Activated naive CD4-positive, alpha-beta T cell treated with anti-CD3 and anti-CD28 coated beads, Interleukin-2, amount 50 U/mL, for 72 hours (primary cell): ENCODE results near the gene ZBTB8A. TPM values are rescaled to one million over a fixed set of nuclear protein-coding genes. Genes with fewer than 3 reads are reported as not detected.

Source experiments
- total RNA-seq, 2 donors: library from RNA; stranded (reverse); gene quantifications; one replicate each; pipeline ENCODE4 v1.2.3, GENCODE V29; 2022

ZBTB8A gene
- total RNA-seq, 2 donors from 2014 or later: 0.16 to 0.18 TPM

Other genes with a start within 250 kb of the ZBTB8A start
- 100 to 1,000 TPM; 185 to 200 TPM for gene HDAC1, start 247.3 kb upstream of the ZBTB8A start, total RNA-seq
- 10 to 100 TPM; 10.6 to 47.0 TPM for gene MARCKSL1, start 203.2 kb upstream of the ZBTB8A start, total RNA-seq
- 1 to 10 TPM; 6.7 to 9.7 TPM for gene FAM229A, start 176.9 kb upstream of the ZBTB8A start, total RNA-seq
- 1 to 10 TPM; 1.2 to 1.7 TPM for gene TSSK3, start 176.9 kb upstream of the ZBTB8A start, total RNA-seq
- 10 to 100 TPM; 41.8 to 53.0 TPM for gene BSDC1, start 145.0 kb upstream of the ZBTB8A start, total RNA-seq
- not detected for gene ZBTB8B, start 74.4 kb upstream of the ZBTB8A start, total RNA-seq
- gene ZBTB8OS, start 111.1 kb downstream of the ZBTB8A start, total RNA-seq: 10 to 100 TPM; 53.2 to 58.5 TPM
- 100 to 1,000 TPM; 346 to 359 TPM for gene RBBP4, start 111.8 kb downstream of the ZBTB8A start, total RNA-seq
- gene SYNC, start 163.3 kb downstream of the ZBTB8A start, total RNA-seq: not detected